Endothelial cell of hepatic sinusoid (primary cell): ENCODE results near the gene PROK2.

Source experiments
- in situ Hi-C: cut with HindIII; loops from 2 replicates; pipeline ENCODE4 v1.10.0; 2017; ENCODE audit warnings: low sequenced_read_pairs

PROK2 gene

GRCh38 chr3:71784914-71785531, at the start of gene PROK2:
PROK2 (minus strand) TSS chr3:71785148; CDS start chr3:71785052, 96 bp downstream.
- in situ Hi-C loops = no loop called here

- in situ Hi-C loops = no loop called here
Observed at GRCh38 chr3:71831599-71831998, 46.7 kb upstream of the PROK2 start.

GRCh38 chr3:71825551-71826283, 40.8 kb upstream of the PROK2 start:
- in situ Hi-C loops = loop anchor here (5.0 kb wide), 1 partner anchor 93 kb away; no protein-coding TSS in a partner anchor

- in situ Hi-C loops = no loop called here
Observed at GRCh38 chr3:71821116-71821515, 36.2 kb upstream of the PROK2 start.

- in situ Hi-C loops = no loop called here
Observed at GRCh38 chr3:71817262-71817661, 32.3 kb upstream of the PROK2 start.

GRCh38 chr3:71816767-71817156, 31.8 kb upstream of the PROK2 start:
- in situ Hi-C loops = no loop called here

- in situ Hi-C loops = no loop called here
Observed at GRCh38 chr3:71815340-71816067, 30.6 kb upstream of the PROK2 start.

GRCh38 chr3:71813704-71814103, 28.8 kb upstream of the PROK2 start:
- in situ Hi-C loops = no loop called here

GRCh38 chr3:71813073-71813472, 28.1 kb upstream of the PROK2 start:
- in situ Hi-C loops = no loop called here

- in situ Hi-C loops = no loop called here
Observed at GRCh38 chr3:71810056-71810455, 25.1 kb upstream of the PROK2 start.

- in situ Hi-C loops = no loop called here
Observed at GRCh38 chr3:71809321-71810026, 24.5 kb upstream of the PROK2 start.

GRCh38 chr3:71806736-71807135, 21.8 kb upstream of the PROK2 start:
- in situ Hi-C loops = no loop called here

- in situ Hi-C loops = no loop called here
Observed at GRCh38 chr3:71805691-71806090, 20.7 kb upstream of the PROK2 start.

- in situ Hi-C loops = no loop called here
Observed at GRCh38 chr3:71805199-71805598, 20.3 kb upstream of the PROK2 start.

- in situ Hi-C loops = no loop called here
Observed at GRCh38 chr3:71803248-71803647, 18.3 kb upstream of the PROK2 start.

- in situ Hi-C loops = no loop called here
Observed at GRCh38 chr3:71801986-71802385, 17.0 kb upstream of the PROK2 start.

GRCh38 chr3:71800023-71800422, 15.1 kb upstream of the PROK2 start:
- in situ Hi-C loops = no loop called here

- in situ Hi-C loops = loop anchor here (5.0 kb wide), 1 partner anchor 65 kb away; no protein-coding TSS in a partner anchor
Observed at GRCh38 chr3:71797455-71797854, 12.5 kb upstream of the PROK2 start.

- in situ Hi-C loops = loop anchor here (5.0 kb wide), 1 partner anchor 64 kb away; no protein-coding TSS in a partner anchor
Observed at GRCh38 chr3:71796290-71796689, 11.3 kb upstream of the PROK2 start.

GRCh38 chr3:71791634-71792033, 6.7 kb upstream of the PROK2 start:
- in situ Hi-C loops = no loop called here

- in situ Hi-C loops = no loop called here
Observed at GRCh38 chr3:71789922-71790321, 5.0 kb upstream of the PROK2 start.
